ENCODE results near the gene CYP2D6.
"Not testable (repeated sequence)": the region's sequence is repeated elsewhere in the genome, so short reads cannot be mapped to it uniquely, and the experiment has no call there.

Gene CYP2D6

GRCh38 chr22:42130639-42131431, at the start of gene CYP2D6:
Gene CYP2D6 (minus strand): TSS chr22:42130810. CDS start chr22:42130791, 19 bp downstream.
- DNase-seq, result not testable (repeated sequence)

- no peak for DNase-seq
Measured at GRCh38 chr22:42179616-42180015, 49.0 kb upstream of the CYP2D6 start.

GRCh38 chr22:42178910-42179519, 48.4 kb upstream of the CYP2D6 start:
- DNase-seq, result no peak

GRCh38 chr22:42177891-42178336, 47.3 kb upstream of the CYP2D6 start:
- DNase-seq, result no peak

- DNase-seq, result no peak
Measured at GRCh38 chr22:42176255-42176915, 45.8 kb upstream of the CYP2D6 start.

GRCh38 chr22:42174062-42174461, 43.5 kb upstream of the CYP2D6 start:
- no peak for DNase-seq

- no peak for DNase-seq
Measured at GRCh38 chr22:42173183-42173926, 42.7 kb upstream of the CYP2D6 start.

GRCh38 chr22:42172773-42173172, 42.2 kb upstream of the CYP2D6 start:
- no peak for DNase-seq

GRCh38 chr22:42171946-42172719, 41.5 kb upstream of the CYP2D6 start:
- no peak for DNase-seq

- DNase-seq, result no peak
Measured at GRCh38 chr22:42171417-42171816, 40.8 kb upstream of the CYP2D6 start.

GRCh38 chr22:42170946-42171345, 40.3 kb upstream of the CYP2D6 start:
- DNase-seq, result no peak

- no peak for DNase-seq
Measured at GRCh38 chr22:42169055-42169469, 38.5 kb upstream of the CYP2D6 start.

- no peak for DNase-seq
Measured at GRCh38 chr22:42168476-42168875, 37.9 kb upstream of the CYP2D6 start.

- DNase-seq, result no peak
Measured at GRCh38 chr22:42167066-42167465, 36.5 kb upstream of the CYP2D6 start.

GRCh38 chr22:42164901-42165300, 34.3 kb upstream of the CYP2D6 start:
- no peak for DNase-seq

- DNase-seq, result no peak
Measured at GRCh38 chr22:42163515-42163914, 32.9 kb upstream of the CYP2D6 start.

- DNase-seq, result no peak
Measured at GRCh38 chr22:42162728-42163489, 32.3 kb upstream of the CYP2D6 start.

- DNase-seq, result no peak
Measured at GRCh38 chr22:42160830-42161696, 30.5 kb upstream of the CYP2D6 start.

GRCh38 chr22:42160251-42160650, 29.6 kb upstream of the CYP2D6 start:
- no peak for DNase-seq

GRCh38 chr22:42158456-42159132, 28.0 kb upstream of the CYP2D6 start:
- DNase-seq, result no peak
